HepG2 (cell line): ENCODE results near the gene SLC9A5. TPM values are rescaled to one million over a fixed set of nuclear protein-coding genes. Genes with fewer than 3 reads are reported as not detected.
A peak's percentile ranks its signal among the peaks of the same experiment; 100 is the strongest.

Experiments used
- BATF2 ChIP-seq: sonication (generic); formaldehyde crosslinking; IDR thresholded peaks from 2 replicates; pipeline ENCODE4 v1.8.0; 2022; ENCODE audit warnings: mild to moderate bottlenecking, missing genetic modification reagents, moderate library complexity
- CENPX ChIP-seq: sonication (generic); formaldehyde crosslinking; IDR thresholded peaks from 2 replicates; pipeline ENCODE4 v1.9.0; 2021; ENCODE audit warnings: mild to moderate bottlenecking, missing genetic modification reagents, moderate library complexity
- FOXO1 ChIP-seq: sonication (generic); formaldehyde crosslinking; IDR thresholded peaks from 2 replicates; pipeline ENCODE4 v1.4.0; 2020; ENCODE audit warnings: missing genetic modification reagents
- HMG20B ChIP-seq: conservative IDR thresholded peaks from 2 replicates; pipeline ENCODE4 v1.6.1; 2016; ENCODE audit warnings: missing genetic modification reagents, missing compliant biosample characterization
- MEF2D ChIP-seq: sonication (generic); formaldehyde crosslinking; IDR thresholded peaks from 2 replicates; pipeline ENCODE4 v1.5.1; 2020; ENCODE audit warnings: mild to moderate bottlenecking, missing genetic modification reagents
- MTF1 ChIP-seq: sonication (generic); formaldehyde crosslinking; IDR thresholded peaks from 2 replicates; pipeline ENCODE4 v1.5.0; 2020; ENCODE audit warnings: missing genetic modification reagents
- MTF2 ChIP-seq: sonication (generic); formaldehyde crosslinking; IDR thresholded peaks from 2 replicates; pipeline ENCODE4 v1.5.0; 2020; ENCODE audit warnings: missing genetic modification reagents, borderline replicate concordance
- MXI1 ChIP-seq: IDR thresholded peaks from 3 replicates; pipeline ENCODE4 v1.6.1; 2012; ENCODE audit warnings: low read depth, low read length, inconsistent platforms, borderline replicate concordance
- RAD51 ChIP-seq: fragments of 450-650 bp; IDR thresholded peaks from 2 replicates; pipeline ENCODE4 v1.6.1; 2016; ENCODE audit warnings: borderline replicate concordance
- YY1 ChIP-seq: IDR thresholded peaks from 2 replicates; pipeline ENCODE4 v1.6.1; 2011; ENCODE audit warnings: low read length, low read depth, moderate library complexity, mild to moderate bottlenecking; ENCODE audit not compliant: insufficient read depth, insufficient replicate concordance
- ZFY ChIP-seq: sonication (generic); formaldehyde crosslinking; IDR thresholded peaks from 2 replicates; pipeline ENCODE4 v1.4.0; 2020; ENCODE audit warnings: missing genetic modification reagents
- ZNF12 ChIP-seq: sonication (generic); formaldehyde crosslinking; IDR thresholded peaks from 2 replicates; pipeline ENCODE4 v1.5.0; 2020; ENCODE audit warnings: missing genetic modification reagents
- ZNF3 ChIP-seq: IDR thresholded peaks from 2 replicates; pipeline ENCODE4 v1.7.0; 2017; ENCODE audit warnings: inconsistent platforms
- ZNF329 ChIP-seq: sonication (generic); formaldehyde crosslinking; IDR thresholded peaks from 2 replicates; pipeline ENCODE4 v1.9.0; 2021; ENCODE audit warnings: low read depth, mild to moderate bottlenecking, missing genetic modification reagents
- ZNF33B ChIP-seq: sonication (generic); formaldehyde crosslinking; IDR thresholded peaks from 2 replicates; pipeline ENCODE4 v1.5.1; 2020; ENCODE audit warnings: mild to moderate bottlenecking, missing genetic modification reagents
- ZNF354B ChIP-seq: sonication (generic); formaldehyde crosslinking; IDR thresholded peaks from 2 replicates; pipeline ENCODE4 v1.8.0; 2022; ENCODE audit warnings: mild to moderate bottlenecking, missing genetic modification reagents
- ZNF441 ChIP-seq: sonication (generic); formaldehyde crosslinking; IDR thresholded peaks from 2 replicates; pipeline ENCODE4 v1.7.0; 2021; ENCODE audit warnings: missing genetic modification reagents, borderline replicate concordance
- ZNF468 ChIP-seq: sonication (generic); formaldehyde crosslinking; IDR thresholded peaks from 2 replicates; pipeline ENCODE4 v1.8.0; 2022; ENCODE audit warnings: mild to moderate bottlenecking, moderate library complexity, missing genetic modification reagents
- ZNF549 ChIP-seq: sonication (generic); formaldehyde crosslinking; IDR thresholded peaks from 2 replicates; pipeline ENCODE4 v1.5.0; 2020; ENCODE audit warnings: missing genetic modification reagents
- ZNF577 ChIP-seq: sonication (generic); formaldehyde crosslinking; IDR thresholded peaks from 2 replicates; pipeline ENCODE4 v1.4.0; 2020; ENCODE audit warnings: mild to moderate bottlenecking, low read depth, missing genetic modification reagents, borderline replicate concordance
- polyA plus RNA-seq, 8 experiments: library from polyadenylated mRNA; depleted of rRNA in 3 of 8; stranded (reverse) in 7 of 8; unstranded in 1 of 8; fragments of >200 nt; fragmentation: Illumina TruSeq in 4 of 8; extraction: Trizol in 4 of 8; gene quantifications; 2 replicates each; pipeline versions ENCODE4 v1.2.1 to v1.2.3, GENCODE V29; 2011 to 2016; ENCODE audit warnings: low read depth in 4 of 8, missing spikeins in 1 of 8, mixed read lengths in 1 of 8; ENCODE audit not compliant: insufficient read depth in 1 of 8
- total RNA-seq, 5 experiments: library from RNA; depleted of rRNA; stranded (reverse); fragments of >200 nt; fragmentation: Illumina TruSeq; extraction: Trizol; gene quantifications; 2 replicates each; pipeline ENCODE4 v1.2.3, GENCODE V29; 2016; ENCODE audit warnings: low read depth in 1 of 5
- TF ChIP-seq, protein P1 (sequence below): sonication (generic); formaldehyde crosslinking; IDR thresholded peaks from 2 replicates; pipeline ENCODE4 v1.4.0; 2020; ENCODE audit warnings: mild to moderate bottlenecking, missing genetic modification reagents
- TF ChIP-seq, protein P2 (sequence below), 2 experiments: sonication (generic) in 1 of 2; formaldehyde crosslinking in 1 of 2; IDR thresholded peaks; 2 replicates each; pipeline versions ENCODE4 v1.4.0 to v1.6.1; 2018 to 2020; ENCODE audit warnings: missing genetic modification reagents in 2 of 2, borderline replicate concordance in 1 of 2, low read depth in 1 of 2, mild to moderate bottlenecking in 1 of 2, missing biosample characterization in 1 of 2

SLC9A5 gene
- total and polyA plus RNA-seq, 2 of the 13 experiments (the other 11 are each of a cell fraction or from before 2014, with no cell fraction given), result 0.58 to 1.4 TPM

- TF ChIP-seq, protein P1, sequence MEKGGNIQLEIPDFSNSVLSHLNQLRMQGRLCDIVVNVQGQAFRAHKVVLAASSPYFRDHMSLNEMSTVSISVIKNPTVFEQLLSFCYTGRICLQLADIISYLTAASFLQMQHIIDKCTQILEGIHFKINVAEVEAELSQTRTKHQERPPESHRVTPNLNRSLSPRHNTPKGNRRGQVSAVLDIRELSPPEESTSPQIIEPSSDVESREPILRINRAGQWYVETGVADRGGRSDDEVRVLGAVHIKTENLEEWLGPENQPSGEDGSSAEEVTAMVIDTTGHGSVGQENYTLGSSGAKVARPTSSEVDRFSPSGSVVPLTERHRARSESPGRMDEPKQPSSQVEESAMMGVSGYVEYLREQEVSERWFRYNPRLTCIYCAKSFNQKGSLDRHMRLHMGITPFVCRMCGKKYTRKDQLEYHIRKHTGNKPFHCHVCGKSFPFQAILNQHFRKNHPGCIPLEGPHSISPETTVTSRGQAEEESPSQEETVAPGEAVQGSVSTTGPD (CRISPR knock-in tag), result no peak
- peak; percentile 20; the same call in 1 of the 2 replicates for TF ChIP-seq HMG20B (CRISPR knock-in tag)
- no peak for TF ChIP-seq MEF2D (CRISPR knock-in tag)
- TF ChIP-seq FOXO1, result peak; percentile 29; the same call in 1 of the 2 replicates
- TF ChIP-seq MTF2, result no peak
- TF ChIP-seq CENPX (CRISPR knock-in tag), result no peak
- no peak for TF ChIP-seq ZNF329
- TF ChIP-seq, protein P2, sequence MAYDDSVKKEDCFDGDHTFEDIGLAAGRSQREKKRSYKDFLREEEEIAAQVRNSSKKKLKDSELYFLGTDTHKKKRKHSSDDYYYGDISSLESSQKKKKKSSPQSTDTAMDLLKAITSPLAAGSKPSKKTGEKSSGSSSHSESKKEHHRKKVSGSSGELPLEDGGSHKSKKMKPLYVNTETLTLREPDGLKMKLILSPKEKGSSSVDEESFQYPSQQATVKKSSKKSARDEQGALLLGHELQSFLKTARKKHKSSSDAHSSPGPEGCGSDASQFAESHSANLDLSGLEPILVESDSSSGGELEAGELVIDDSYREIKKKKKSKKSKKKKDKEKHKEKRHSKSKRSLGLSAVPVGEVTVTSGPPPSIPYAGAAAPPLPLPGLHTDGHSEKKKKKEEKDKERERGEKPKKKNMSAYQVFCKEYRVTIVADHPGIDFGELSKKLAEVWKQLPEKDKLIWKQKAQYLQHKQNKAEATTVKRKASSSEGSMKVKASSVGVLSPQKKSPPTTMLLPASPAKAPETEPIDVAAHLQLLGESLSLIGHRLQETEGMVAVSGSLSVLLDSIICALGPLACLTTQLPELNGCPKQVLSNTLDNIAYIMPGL (CRISPR knock-in tag; IDR thresholded peaks at IDR 0.05; ENCODE audit: borderline replicate concordance in 1 of 2, low read depth in 1 of 2), result peak; percentile 21 to 48; a peak in 2 of 4 replicates
- peak; percentile 67; the same call in 1 of the 2 replicates for TF ChIP-seq ZFY (CRISPR knock-in tag)
- no peak for TF ChIP-seq ZNF468 (CRISPR knock-in tag)
- peak; percentile 56; the same call in 1 of the 2 replicates for TF ChIP-seq BATF2 (CRISPR knock-in tag)
- no peak for TF ChIP-seq ZNF577
- no peak for TF ChIP-seq ZNF3 (CRISPR knock-in tag)
- TF ChIP-seq ZNF549, result no peak
- no peak for TF ChIP-seq MTF1
- no peak for TF ChIP-seq RAD51
- TF ChIP-seq ZNF33B (CRISPR knock-in tag), result no peak; the same call in 1 of the 2 replicates
- no peak for TF ChIP-seq ZNF12
- TF ChIP-seq ZNF441 (CRISPR knock-in tag), result no peak
- TF ChIP-seq MXI1, result peak; percentile 51; the same call in 1 of the 3 replicates
- peak; percentile 40 for TF ChIP-seq YY1
- 0 out of 2 replicates have a peak, but pooled peaks have one; percentile 35 for TF ChIP-seq ZNF354B (CRISPR knock-in tag)
Observed at GRCh38 chr16:67247192-67248072, 1.3 kb upstream of the SLC9A5 start, which contains the start of gene FHOD1 (continued).
